HCT116 (cell line): ENCODE results near the gene MCC. TPM values are rescaled to one million over a fixed set of nuclear protein-coding genes. Genes with fewer than 3 reads are reported as not detected.
A peak's percentile ranks its signal among the peaks of the same experiment; 100 is the strongest.

Experiments
- ATAC-seq: fragments of 200-7000 bp; cut with Tn5 transposase; 2 replicates; pipeline ENCODE4 v1.9.1; 2020; ENCODE audit warnings: mild to moderate bottlenecking, moderate library complexity
- Bru-seq: library from RNA; stranded (reverse); fragments of 400-500 nt; gene quantifications from one replicate; lab custom pipeline; 2021; lab: Mats Ljungman, UMichigan
- BruChase-seq, 2 experiments: library from RNA; stranded (reverse); fragments of 400-500 nt; gene quantifications; one replicate each; lab custom pipeline; 2021; lab: Mats Ljungman, UMichigan
- BruUV-seq: library from RNA; stranded (reverse); fragments of 400-500 nt; replicated peaks from 2 replicates; lab custom pipeline; 2021; lab: Mats Ljungman, UMichigan
- CTCF ChIA-PET: fragments of 300-600 bp; sonication (Branson Sonifier 250); formaldehyde crosslinking; loops from one replicate; lab custom pipeline; 2021; ENCODE audit warnings: antibody characterized with exemption; lab: Charles Lee
- POLR2A ChIA-PET: fragments of 300-600, 350-600 bp; sonication (Branson Sonifier 250); formaldehyde crosslinking; loops from one replicate; lab custom pipeline; 2021; ENCODE audit warnings: antibody characterized with exemption; lab: Charles Lee
- RAD21 ChIA-PET, 2 experiments: fragments of 300-600 bp; sonication (Branson Sonifier 250); formaldehyde crosslinking; loops; one replicate each; lab custom pipeline; 2023; ENCODE audit warnings: low total read pairs in 2 of 2; ENCODE audit not compliant: uncharacterized antibody in 2 of 2, unreplicated experiment in 2 of 2, low non-redundant PET in 1 of 2; lab: Charles Lee
- DNase-seq: peaks from one replicate; pipeline ENCODE4 v3.0.0-alpha.2; 2010; ENCODE audit warnings: low read depth, low spot score
- H2AFZ ChIP-seq: fragments of 200-600 bp; shearing (Covaris generic), sonication (generic); 2 replicates; pipeline ENCODE4 v1.6.1; 2017; ENCODE audit warnings: low read depth, mixed run types, mixed read lengths, antibody characterized with exemption, low read length; ENCODE audit not compliant: poor library complexity, severe bottlenecking
- H3K27ac ChIP-seq: 2 replicates; pipeline ENCODE4 v1.5.1; 2012; ENCODE audit warnings: low read depth, low read length
- H3K27me3 ChIP-seq: fragments of 200-600 bp; sonication (generic); 2 replicates; pipeline ENCODE4 v1.6.1; 2016; ENCODE audit warnings: mixed run types, low read length, mixed read lengths; ENCODE audit not compliant: insufficient read depth
- H3K36me3 ChIP-seq, 2 experiments: fragments of 200-500 bp in 1 of 2; fragments of 200-600 bp in 1 of 2; sonication (Bioruptor generic) in 1 of 2; sonication (generic) in 1 of 2; 2 replicates each; pipeline versions ENCODE4 v1.5.1 to v1.6.1; 2014 to 2016; ENCODE audit warnings: low read length in 2 of 2, inconsistent platforms in 1 of 2, mixed read lengths in 1 of 2, mixed run types in 1 of 2; ENCODE audit not compliant: insufficient read depth in 2 of 2, control insufficient read depth in 1 of 2
- H3K4me1 ChIP-seq, 2 experiments: fragments of 200-600 bp in 1 of 2; sonication (generic) in 1 of 2; 2 replicates each; pipeline versions ENCODE4 v1.5.1 to v1.6.1; 2012 to 2017; ENCODE audit warnings: low read length in 2 of 2, inconsistent platforms in 1 of 2, mild to moderate bottlenecking in 1 of 2, mixed read lengths in 1 of 2, mixed run types in 1 of 2, moderate library complexity in 1 of 2; ENCODE audit not compliant: insufficient read depth in 2 of 2, control insufficient read depth in 1 of 2
- H3K4me2 ChIP-seq: fragments of 200-600 bp; sonication (generic); 2 replicates; pipeline ENCODE4 v1.6.1; 2017; ENCODE audit warnings: mixed run types, low read length, mixed read lengths
- H3K4me3 ChIP-seq, 2 experiments: fragments of 200-600 bp in 1 of 2; sonication (generic) in 1 of 2; replicated peaks in 1 of 2; 2 replicates each; pipeline ENCODE4 v1.5.1; 2011 to 2016; ENCODE audit warnings: low read length in 2 of 2, control low read depth in 1 of 2, low read depth in 1 of 2, mild to moderate bottlenecking in 1 of 2, mixed read lengths in 1 of 2, mixed run types in 1 of 2
- H3K79me2 ChIP-seq: fragments of 200-600 bp; sonication (generic); 2 replicates; pipeline ENCODE4 v1.6.1; 2017; ENCODE audit warnings: mild to moderate bottlenecking, mixed run types, low read length, moderate library complexity, mixed read lengths; ENCODE audit not compliant: insufficient read depth
- H3K9ac ChIP-seq: fragments of 200-600 bp; sonication (generic); 2 replicates; pipeline ENCODE4 v1.6.1; 2016; ENCODE audit warnings: low read length, mixed read lengths
- H3K9me2 ChIP-seq: fragments of 200-600 bp; sonication (generic), shearing (Covaris generic); 2 replicates; pipeline ENCODE4 v1.6.1; 2017; ENCODE audit warnings: mixed run types, mild to moderate bottlenecking, moderate library complexity; ENCODE audit not compliant: insufficient read depth
- H3K9me3 ChIP-seq, 2 experiments: fragments of 200-500 bp in 1 of 2; fragments of 200-600 bp in 1 of 2; sonication (Bioruptor generic) in 1 of 2; sonication (generic) in 1 of 2; 2 replicates each; pipeline ENCODE4 v1.6.1; 2014 to 2017; ENCODE audit warnings: low read length in 2 of 2, mixed read lengths in 2 of 2, inconsistent platforms in 1 of 2, low read depth in 1 of 2, mild to moderate bottlenecking in 1 of 2, mixed run types in 1 of 2, moderate library complexity in 1 of 2; ENCODE audit not compliant: control insufficient read depth in 1 of 2, insufficient read depth in 1 of 2
- H4K20me1 ChIP-seq: fragments of 200-600 bp; sonication (generic), shearing (Covaris generic); 2 replicates; pipeline ENCODE4 v1.6.1; 2017; ENCODE audit warnings: mixed run types, mild to moderate bottlenecking, moderate library complexity; ENCODE audit not compliant: insufficient read depth
- CBX3 ChIP-seq: IDR thresholded peaks from 2 replicates; pipeline ENCODE4 v1.6.1; 2012; ENCODE audit warnings: low read depth
- EGR1 ChIP-seq: IDR thresholded peaks from 2 replicates; pipeline ENCODE4 v1.6.1; 2012; ENCODE audit warnings: low read depth
- ELF1 ChIP-seq: IDR thresholded peaks from 2 replicates; pipeline ENCODE4 v1.6.1; 2012; ENCODE audit warnings: low read depth, borderline replicate concordance
- EZH2 ChIP-seq: fragments of 200-600 bp; sonication (generic); IDR thresholded peaks from 2 replicates; pipeline ENCODE4 v1.6.1; 2017; ENCODE audit warnings: antibody characterized with exemption, mixed run types
- EZH2phosphoT487 ChIP-seq: fragments of 200-600 bp; IDR thresholded peaks from 2 replicates; pipeline ENCODE4 v1.6.1; 2018; ENCODE audit warnings: antibody characterized with exemption, borderline replicate concordance
- FOSL1 ChIP-seq: IDR thresholded peaks from 2 replicates; pipeline ENCODE4 v1.6.1; 2012; ENCODE audit warnings: low read depth
- JUND ChIP-seq: IDR thresholded peaks from 2 replicates; pipeline ENCODE4 v1.6.1; 2012
- POLR2A ChIP-seq: IDR thresholded peaks from 2 replicates; pipeline ENCODE4 v1.7.0; 2011; ENCODE audit warnings: borderline replicate concordance; ENCODE audit not compliant: insufficient read depth, insufficient read length; ENCODE audit errors: extremely low read depth
- POLR2AphosphoS5 ChIP-seq: IDR thresholded peaks from 2 replicates; pipeline ENCODE4 v1.6.1; 2011; ENCODE audit warnings: mild to moderate bottlenecking, low read depth, low read length, moderate library complexity
- RAD21 ChIP-seq: IDR thresholded peaks from 2 replicates; pipeline ENCODE4 v1.6.1; 2012; ENCODE audit warnings: low read depth, mild to moderate bottlenecking
- SIN3A ChIP-seq: IDR thresholded peaks from 2 replicates; pipeline ENCODE4 v1.6.1; 2012; ENCODE audit warnings: low read depth
- SP1 ChIP-seq: IDR thresholded peaks from 2 replicates; pipeline ENCODE4 v1.6.1; 2012; ENCODE audit warnings: low read depth
- SRF ChIP-seq: IDR thresholded peaks from 2 replicates; pipeline ENCODE4 v1.6.1; 2012; ENCODE audit warnings: low read depth
- YY1 ChIP-seq: IDR thresholded peaks from 2 replicates; pipeline ENCODE4 v1.6.1; 2011; ENCODE audit warnings: low read length, low read depth, moderate library complexity, mild to moderate bottlenecking; ENCODE audit not compliant: insufficient replicate concordance; ENCODE audit errors: extremely low read depth
- ZFX ChIP-seq: fragments of 450-650 bp; IDR thresholded peaks from 2 replicates; pipeline ENCODE4 v1.6.1; 2017
- ZNF274 ChIP-seq: fragments of 200-500 bp; sonication (Bioruptor generic); IDR thresholded peaks from 2 replicates; pipeline ENCODE4 v1.6.1; 2014; ENCODE audit warnings: mild to moderate bottlenecking, low read depth, low read length, inconsistent platforms
- intact Hi-C: fragments of 100-400 bp; cut with micrococcal nuclease; formaldehyde crosslinking; loops from 2 replicates; pipeline ENCODE4 v1.10.0; 2022
- long read RNA-seq: library from polyadenylated mRNA; unstranded; transcript quantifications from one replicate; pipeline ENCODE4 v2.0.0, GENCODE V29; 2021; ENCODE audit not compliant: unreplicated experiment
- polyA plus RNA-seq: library from polyadenylated mRNA; unstranded; fragments of >200 nt; gene quantifications from 2 replicates; pipeline ENCODE4 v1.2.1, GENCODE V29; 2012; ENCODE audit warnings: missing spikeins
- total RNA-seq: library from RNA; stranded (reverse); gene quantifications from one replicate; pipeline ENCODE4 v1.2.1, GENCODE V29; 2021; ENCODE audit not compliant: unreplicated experiment
- TF ChIP-seq, protein P1 (sequence below), 3 experiments: fragments of 200-600 bp in 1 of 3; sonication (generic) in 1 of 3; IDR thresholded peaks in 2 of 3; conservative IDR thresholded peaks in 1 of 3; 2 replicates each; pipeline ENCODE4 v1.5.1; 2012 to 2017; ENCODE audit warnings: low read depth in 2 of 3, low read length in 2 of 3, antibody characterized with exemption in 1 of 3, borderline replicate concordance in 1 of 3, control low read depth in 1 of 3, mild to moderate bottlenecking in 1 of 3, mixed read lengths in 1 of 3, mixed run types in 1 of 3, moderate library complexity in 1 of 3; ENCODE audit not compliant: insufficient read depth in 1 of 3
- TF ChIP-seq, protein P2 (sequence below): IDR thresholded peaks from 2 replicates; pipeline ENCODE4 v1.6.1; 2012
- TF ChIP-seq, protein P3 (sequence below): IDR thresholded peaks from 2 replicates; pipeline ENCODE4 v1.6.1; 2011; ENCODE audit warnings: mild to moderate bottlenecking, low read length, moderate library complexity; ENCODE audit not compliant: insufficient replicate concordance; ENCODE audit errors: extremely low read depth
- TF ChIP-seq, protein P4 (sequence below): IDR thresholded peaks from 2 replicates; pipeline ENCODE4 v1.6.1; 2012

MCC gene
- total RNA-seq (20.1 TPM), Bru-seq, nascent RNA (percentile 63 among the genes with signal in this experiment), BruChase-seq, experiment 1, labeled RNA remaining after a 6-hour chase (percentile 52 among the genes with signal in this experiment), BruChase-seq, experiment 2, labeled RNA remaining after a 2-hour chase (percentile 53 among the genes with signal in this experiment)
- polyA plus RNA-seq, result 12.1 and 15.2 TPM in 2 replicates
- long read RNA-seq, full-length matches to known transcripts, result 4 of 14 reads
- long read RNA-seq, partial matches to known transcripts, result 4 of 14 reads
- long read RNA-seq, other reads (novel, unspliced or antisense), result 6 of 14 reads

DNA sequence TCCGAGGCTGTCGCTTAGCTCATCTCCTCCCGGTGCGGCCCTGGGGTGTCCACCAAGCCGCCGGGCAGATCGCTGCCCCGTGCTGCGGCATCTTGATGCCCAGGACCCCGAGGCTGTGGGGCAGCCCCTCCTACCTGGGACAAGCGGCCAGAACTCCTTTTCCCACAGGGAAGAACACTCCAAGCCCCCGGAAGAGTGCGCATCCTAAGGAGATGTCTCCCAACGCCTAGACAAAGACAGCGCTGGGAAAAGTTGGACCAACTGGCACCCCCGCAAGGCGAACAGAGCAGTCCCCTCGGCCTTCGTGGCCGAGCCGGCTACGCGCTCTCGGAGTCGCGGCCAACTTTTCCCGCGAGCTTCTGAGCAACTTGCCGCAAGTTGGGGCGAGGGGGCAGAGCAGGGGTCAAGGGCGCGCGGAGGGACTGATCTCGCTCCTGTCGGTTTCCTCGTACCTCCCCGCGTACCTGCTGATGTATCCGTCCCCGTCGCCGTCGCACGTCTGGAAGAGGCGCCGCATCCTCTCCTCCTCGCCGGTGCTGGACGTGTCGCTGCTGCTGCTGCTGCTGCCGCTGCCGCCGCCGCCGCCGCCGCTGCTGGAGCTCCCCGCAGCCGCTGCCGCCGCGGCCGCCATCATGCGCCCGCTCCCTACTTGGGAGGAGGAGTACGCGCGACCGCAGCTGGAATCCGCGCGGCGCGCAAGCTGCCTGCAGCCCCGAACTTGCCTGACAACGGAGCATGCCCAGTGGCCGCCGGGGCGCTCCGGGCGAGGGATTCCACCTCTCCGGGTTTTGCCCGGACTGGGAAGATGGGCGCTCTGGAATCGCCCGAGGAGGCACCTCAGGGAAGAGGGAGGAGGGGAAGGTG is at the start of gene MCC:
TSS of gene MCC (minus strand) at position 673 of the 864 bp plus-strand sequence.
- peak; percentile 73 for DNase-seq
- intact Hi-C loops, result loop anchor here (5.0 kb wide), 1 partner anchor 111 kb away; no protein-coding TSS in a partner anchor
- Histone ChIP-seq H3K9me3 (peaks cover 0 to 15% of the 10 kb centered on the region in 2 experiments; a peak in 1 of 4 replicates), H3K9me2 (no peaks in the 10 kb centered on the region), H3K27ac (peak within 1 kb of the TSS; percentile 36), H4K20me1 (no peaks in the 10 kb centered on the region), H3K4me1 (peaks cover 12 to 16% of the 10 kb centered on the region in 2 experiments), H3K79me2 (no peaks in the 10 kb centered on the region), H3K9ac (peak within 1 kb of the TSS; percentile 58), H2AFZ (peak within 1 kb of the TSS; percentile 95), H3K4me3 (peak within 1 kb of the TSS; percentile 72 to 74), H3K4me2 (peak within 1 kb of the TSS; percentile 98), H3K36me3 (no peaks in the 10 kb centered on the region), H3K27me3 (no peaks in the 10 kb centered on the region)
- ATAC-seq, result peak; percentile 74
- BruUV-seq, result no TSS peak
- CTCF ChIA-PET, result interaction anchor here (1.9 kb wide), 1 partner anchor 492 kb away, joined by 5 read pairs; no protein-coding TSS in a partner anchor
- RAD21 ChIA-PET, result interaction anchor here in 1 of 2 experiments (0.8 kb wide), 1 partner anchor 151 kb away, joined by 4 read pairs; no protein-coding TSS in a partner anchor
- POLR2A ChIA-PET, result no interaction called here
- TF ChIP-seq, protein P1, sequence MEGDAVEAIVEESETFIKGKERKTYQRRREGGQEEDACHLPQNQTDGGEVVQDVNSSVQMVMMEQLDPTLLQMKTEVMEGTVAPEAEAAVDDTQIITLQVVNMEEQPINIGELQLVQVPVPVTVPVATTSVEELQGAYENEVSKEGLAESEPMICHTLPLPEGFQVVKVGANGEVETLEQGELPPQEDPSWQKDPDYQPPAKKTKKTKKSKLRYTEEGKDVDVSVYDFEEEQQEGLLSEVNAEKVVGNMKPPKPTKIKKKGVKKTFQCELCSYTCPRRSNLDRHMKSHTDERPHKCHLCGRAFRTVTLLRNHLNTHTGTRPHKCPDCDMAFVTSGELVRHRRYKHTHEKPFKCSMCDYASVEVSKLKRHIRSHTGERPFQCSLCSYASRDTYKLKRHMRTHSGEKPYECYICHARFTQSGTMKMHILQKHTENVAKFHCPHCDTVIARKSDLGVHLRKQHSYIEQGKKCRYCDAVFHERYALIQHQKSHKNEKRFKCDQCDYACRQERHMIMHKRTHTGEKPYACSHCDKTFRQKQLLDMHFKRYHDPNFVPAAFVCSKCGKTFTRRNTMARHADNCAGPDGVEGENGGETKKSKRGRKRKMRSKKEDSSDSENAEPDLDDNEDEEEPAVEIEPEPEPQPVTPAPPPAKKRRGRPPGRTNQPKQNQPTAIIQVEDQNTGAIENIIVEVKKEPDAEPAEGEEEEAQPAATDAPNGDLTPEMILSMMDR (IDR thresholded peaks at IDR 0.05 in 2 of 3, conservative IDR thresholded peaks at IDR 0.05 in 1 of 3; ENCODE audit: borderline replicate concordance in 1 of 3, insufficient read depth in 1 of 3, low read depth in 2 of 3, low read length in 2 of 3), result no peak
- TF ChIP-seq, protein P2, sequence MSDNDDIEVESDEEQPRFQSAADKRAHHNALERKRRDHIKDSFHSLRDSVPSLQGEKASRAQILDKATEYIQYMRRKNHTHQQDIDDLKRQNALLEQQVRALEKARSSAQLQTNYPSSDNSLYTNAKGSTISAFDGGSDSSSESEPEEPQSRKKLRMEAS, result peak; percentile 63; the same call in 1 of the 2 replicates
- TF ChIP-seq ELF1 (no peak), EGR1 (no peak), EZH2phosphoT487 (no peak), SIN3A (no peak), SP1 (peak; percentile 55), EZH2 (no peak), RAD21 (no peak), SRF (no peak), POLR2AphosphoS5 (peak; percentile 42), FOSL1 (no peak), JUND (no peak; the same call in 1 of the 2 replicates), POLR2A (no peak), ZNF274 (no peak), YY1 (peak; percentile 80), CBX3 (no peak), ZFX (0 out of 2 replicates have a peak, but pooled peaks have one; percentile 21)
- TF ChIP-seq, protein P3, sequence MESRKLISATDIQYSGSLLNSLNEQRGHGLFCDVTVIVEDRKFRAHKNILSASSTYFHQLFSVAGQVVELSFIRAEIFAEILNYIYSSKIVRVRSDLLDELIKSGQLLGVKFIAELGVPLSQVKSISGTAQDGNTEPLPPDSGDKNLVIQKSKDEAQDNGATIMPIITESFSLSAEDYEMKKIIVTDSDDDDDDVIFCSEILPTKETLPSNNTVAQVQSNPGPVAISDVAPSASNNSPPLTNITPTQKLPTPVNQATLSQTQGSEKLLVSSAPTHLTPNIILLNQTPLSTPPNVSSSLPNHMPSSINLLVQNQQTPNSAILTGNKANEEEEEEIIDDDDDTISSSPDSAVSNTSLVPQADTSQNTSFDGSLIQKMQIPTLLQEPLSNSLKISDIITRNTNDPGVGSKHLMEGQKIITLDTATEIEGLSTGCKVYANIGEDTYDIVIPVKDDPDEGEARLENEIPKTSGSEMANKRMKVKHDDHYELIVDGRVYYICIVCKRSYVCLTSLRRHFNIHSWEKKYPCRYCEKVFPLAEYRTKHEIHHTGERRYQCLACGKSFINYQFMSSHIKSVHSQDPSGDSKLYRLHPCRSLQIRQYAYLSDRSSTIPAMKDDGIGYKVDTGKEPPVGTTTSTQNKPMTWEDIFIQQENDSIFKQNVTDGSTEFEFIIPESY, result peak; percentile 63
- TF ChIP-seq, protein P4, sequence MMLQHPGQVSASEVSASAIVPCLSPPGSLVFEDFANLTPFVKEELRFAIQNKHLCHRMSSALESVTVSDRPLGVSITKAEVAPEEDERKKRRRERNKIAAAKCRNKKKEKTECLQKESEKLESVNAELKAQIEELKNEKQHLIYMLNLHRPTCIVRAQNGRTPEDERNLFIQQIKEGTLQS, result no peak
